A673 (cell line): ENCODE data around the gene LRGUK.

ENCODE experiments used
- CTCF ChIP-seq: fragments of 300-800, 200-600 bp; sonication (generic); conservative IDR thresholded peaks from 2 replicates; pipeline ENCODE4 v1.5.1; 2017; ENCODE audit warnings: low read depth, mild to moderate bottlenecking, antibody characterized with exemption, low read length, moderate library complexity, mixed read lengths
- EZH2 ChIP-seq: fragments of 200-600 bp; sonication (generic); IDR thresholded peaks from 2 replicates; pipeline ENCODE4 v1.6.1; 2017; ENCODE audit warnings: borderline replicate concordance, low read depth, mild to moderate bottlenecking, mixed read lengths, antibody characterized with exemption, low read length; ENCODE audit not compliant: poor library complexity, severe bottlenecking

- no peak for TF ChIP-seq CTCF
- TF ChIP-seq EZH2: no peak
Observed at GRCh38 chr7:134088199-134088598, 38.9 kb upstream of the LRGUK start.
